Panc1 (cell line): ENCODE data around the gene VANGL2. TPM values are rescaled to one million over a fixed set of nuclear protein-coding genes. Genes with fewer than 3 reads are reported as not detected.

Experiments used
- ATAC-seq: fragments of 200-7000 bp; cut with Tn5 transposase; 2 replicates; pipeline ENCODE4 v1.9.1; 2020; ENCODE audit warnings: mild to moderate bottlenecking, moderate library complexity
- BruUV-seq: library from RNA; stranded (reverse); fragments of 400-500 nt; replicated peaks from 2 replicates; lab custom pipeline; 2021; lab: Mats Ljungman, UMichigan
- CTCF ChIA-PET: fragments of 300-600 bp; sonication (Branson Sonifier 250); formaldehyde crosslinking; loops from one replicate; lab custom pipeline; 2022; ENCODE audit warnings: antibody characterized with exemption; lab: Charles Lee
- POLR2A ChIA-PET: fragments of 300-600 bp; sonication (Branson Sonifier 250); formaldehyde crosslinking; loops from one replicate; lab custom pipeline; 2022; ENCODE audit warnings: antibody characterized with exemption; lab: Charles Lee
- DNase-seq: peaks from one replicate; pipeline ENCODE4 v3.0.0-alpha.2; 2010; ENCODE audit warnings: low read depth, low spot score
- H3K27ac ChIP-seq: 2 replicates; pipeline ENCODE4 v1.5.1; 2011; ENCODE audit warnings: mild to moderate bottlenecking, low read length, inconsistent platforms
- H3K27me3 ChIP-seq: fragments of 200-500 bp; sonication (Bioruptor generic); 2 replicates; pipeline ENCODE4 v1.6.0; 2014; ENCODE audit warnings: low read length, inconsistent platforms; ENCODE audit not compliant: control insufficient read depth, insufficient read depth
- H3K36me3 ChIP-seq: fragments of 200-500 bp; sonication (Bioruptor generic); 2 replicates; pipeline ENCODE4 v1.5.1; 2014; ENCODE audit warnings: inconsistent platforms, mild to moderate bottlenecking, low read length, moderate library complexity; ENCODE audit not compliant: control insufficient read depth, insufficient read depth
- H3K4me1 ChIP-seq: 2 replicates; pipeline ENCODE4 v1.5.1; 2011; ENCODE audit warnings: inconsistent platforms, mild to moderate bottlenecking, low read length, moderate library complexity; ENCODE audit not compliant: control insufficient read depth, insufficient read depth
- H3K4me3 ChIP-seq, 2 experiments: 2 replicates each; pipeline ENCODE4 v1.5.1; 2011 to 2012; ENCODE audit warnings: low read depth in 2 of 2, low read length in 2 of 2, mild to moderate bottlenecking in 2 of 2, inconsistent platforms in 1 of 2, moderate library complexity in 1 of 2
- H3K9me3 ChIP-seq: fragments of 200-500 bp; sonication (Bioruptor generic); 2 replicates; pipeline ENCODE4 v1.5.1; 2014; ENCODE audit warnings: low read depth, mild to moderate bottlenecking, inconsistent platforms, low read length, moderate library complexity; ENCODE audit not compliant: control insufficient read depth, insufficient read depth
- CTCF ChIP-seq: fragments of 450-650 bp; IDR thresholded peaks from 2 replicates; pipeline ENCODE4 v1.5.1; 2017; ENCODE audit warnings: mild to moderate bottlenecking
- POLR2AphosphoS5 ChIP-seq: IDR thresholded peaks from 2 replicates; pipeline ENCODE4 v1.6.1; 2012; ENCODE audit warnings: mild to moderate bottlenecking, low read depth, low read length, moderate library complexity
- REST ChIP-seq, 2 experiments: IDR thresholded peaks; 2 replicates each; pipeline ENCODE4 v1.6.1; 2011 to 2012; ENCODE audit warnings: low read depth in 2 of 2, control low read depth in 1 of 2, low read length in 1 of 2, mild to moderate bottlenecking in 1 of 2, moderate library complexity in 1 of 2; ENCODE audit not compliant: insufficient read depth in 1 of 2
- SIN3A ChIP-seq: IDR thresholded peaks from 2 replicates; pipeline ENCODE4 v1.6.1; 2012; ENCODE audit warnings: low read depth, mild to moderate bottlenecking, low read length, moderate library complexity, borderline replicate concordance; ENCODE audit not compliant: insufficient read depth
- TCF7L2 ChIP-seq: IDR thresholded peaks from 2 replicates; pipeline ENCODE4 v1.6.1; 2011; ENCODE audit warnings: mild to moderate bottlenecking, low read depth, low read length, inconsistent platforms
- in situ Hi-C: cut with HindIII; loops from 2 replicates; pipeline ENCODE4 v1.10.0; 2016; ENCODE audit warnings: low sequenced_read_pairs, low pct_unique_long_range_greater_than_20kb
- intact Hi-C: fragments of 100-400 bp; cut with micrococcal nuclease; formaldehyde crosslinking; loops from one replicate; pipeline ENCODE4 v1.10.0; 2022; ENCODE audit not compliant: unreplicated experiment
- total RNA-seq: library from RNA; stranded (reverse); gene quantifications from one replicate; pipeline ENCODE4 v1.2.1, GENCODE V29; 2021; ENCODE audit not compliant: unreplicated experiment

The VANGL2 gene
- total RNA-seq, 1 experiment from 2014 or later, result 0.10 TPM

- ATAC-seq (no peak), DNase-seq (no peak)
- H3K9me3 ChIP-seq, result no peaks in the 10 kb centered on the region
- no peaks in the 10 kb centered on the region for H3K4me1 ChIP-seq
- H3K27ac ChIP-seq, result no peak overlapping the region
- POLR2A ChIA-PET, result no interaction called here
- in situ Hi-C loops (no loop called here), intact Hi-C loops (no loop called here)
- H3K27me3 ChIP-seq, result no peaks in the 10 kb centered on the region
- H3K4me3 ChIP-seq, result no peak overlapping the region
- peaks cover 2% of the 10 kb centered on the region; the same call in 1 of the 2 replicates for H3K36me3 ChIP-seq
- TF ChIP-seq REST (IDR thresholded peaks at IDR 0.05; ENCODE audit: insufficient read depth in 1 of 2, low read depth in 2 of 2, low read length in 1 of 2) (no peak), POLR2AphosphoS5 (no peak)
- BruUV-seq, result no TSS peak
- CTCF ChIA-PET, result no interaction called here
Measured at GRCh38 chr1:160360227-160360695, 40.1 kb upstream of the VANGL2 start.

GRCh38 chr1:160361199-160361598, 39.2 kb upstream of the VANGL2 start:
- CTCF ChIA-PET, result no interaction called here
- no peak for TF ChIP-seq CTCF

GRCh38 chr1:160361814-160362167, 38.6 kb upstream of the VANGL2 start:
- TF ChIP-seq SIN3A (no peak), REST (IDR thresholded peaks at IDR 0.05; ENCODE audit: insufficient read depth in 1 of 2, low read depth in 2 of 2, low read length in 1 of 2) (no peak), CTCF (no peak), POLR2AphosphoS5 (no peak), TCF7L2 (no peak)
- H3K27me3 ChIP-seq, result no peaks in the 10 kb centered on the region
- intact Hi-C loops (no loop called here), in situ Hi-C loops (no loop called here)
- peak overlapping the region; percentile 34; the same call in 1 of the 2 replicates for H3K27ac ChIP-seq
- no peak for DNase-seq
- ChIA-PET POLR2A (interaction anchor here (0.6 kb wide), 1 partner anchor 670 kb away, joined by 3 read pairs; no protein-coding TSS in a partner anchor), CTCF (interaction anchor here (0.6 kb wide), 1 partner anchor 258 kb away, joined by 3 read pairs; no protein-coding TSS in a partner anchor)
- BruUV-seq, result no TSS peak
- H3K36me3 ChIP-seq, result no peaks in the 10 kb centered on the region
- H3K4me3 ChIP-seq, result no peak overlapping the region
- H3K9me3 ChIP-seq, result no peaks in the 10 kb centered on the region
- no peak for ATAC-seq
- H3K4me1 ChIP-seq, result no peaks in the 10 kb centered on the region

More at GRCh38 chr1:160361199-160361598, 39.2 kb upstream of the VANGL2 start:
- no peaks in the 10 kb centered on the region for H3K4me1 ChIP-seq
- no peaks in the 10 kb centered on the region for H3K36me3 ChIP-seq
- no peak for ATAC-seq
- no peak for DNase-seq
- H3K27ac ChIP-seq, result no peak overlapping the region
- intact Hi-C loops, result no loop called here
- BruUV-seq, result no TSS peak
- H3K9me3 ChIP-seq, result no peaks in the 10 kb centered on the region
- H3K4me3 ChIP-seq, result no peak overlapping the region
- POLR2A ChIA-PET, result no interaction called here
- H3K27me3 ChIP-seq, result no peaks in the 10 kb centered on the region
- in situ Hi-C loops, result no loop called here
